Keratinocyte (primary cell): ENCODE measurements around the gene AQP7. TPM values are rescaled to one million over a fixed set of nuclear protein-coding genes. Genes with fewer than 3 reads are reported as not detected.

Experiments
- DNase-seq: peaks from one replicate; pipeline ENCODE4 v3.0.0-alpha.2; 2011; ENCODE audit warnings: low read depth, missing footprints, low spot score
- FAIRE-seq: peaks from 2 replicates; lab custom pipeline; 2011; peaks lifted over from hg19 to GRCh38; lab: Jason Lieb, UNC
- H2AFZ ChIP-seq: 2 replicates; pipeline ENCODE4 v1.6.0; 2012; ENCODE audit warnings: low read length, control low read depth, inconsistent platforms; ENCODE audit not compliant: control insufficient read depth
- H3K27ac ChIP-seq: 2 replicates; pipeline ENCODE4 v1.5.1; 2011; ENCODE audit warnings: low read length; ENCODE audit not compliant: control insufficient read depth, insufficient read depth
- H3K27me3 ChIP-seq: 3 replicates; pipeline ENCODE4 v1.6.0; 2011; ENCODE audit warnings: low read length; ENCODE audit not compliant: control insufficient read depth, insufficient read depth; ENCODE audit errors: extremely low read depth
- H3K36me3 ChIP-seq, 2 experiments: 2 replicates in 1 of 2; 3 replicates in 1 of 2; pipeline ENCODE4 v1.5.1; 2011; ENCODE audit warnings: low read length in 2 of 2, mild to moderate bottlenecking in 1 of 2; ENCODE audit not compliant: control insufficient read depth in 2 of 2, insufficient read depth in 2 of 2; ENCODE audit errors: extremely low read depth in 1 of 2
- H3K4me1 ChIP-seq: 3 replicates; pipeline ENCODE4 v1.5.1; 2011; ENCODE audit warnings: low read length; ENCODE audit not compliant: control insufficient read depth, insufficient read depth; ENCODE audit errors: extremely low read depth
- H3K4me2 ChIP-seq: 3 replicates; pipeline ENCODE4 v1.6.0; 2011; ENCODE audit warnings: low read depth, low read length; ENCODE audit not compliant: control insufficient read depth, insufficient read depth; ENCODE audit errors: extremely low read depth
- H3K4me3 ChIP-seq, 3 experiments: fragments of 200-600 bp in 1 of 3; sonication (generic) in 1 of 3; 2 replicates in 2 of 3; 3 replicates in 1 of 3; pipeline ENCODE4 v1.5.1; 2011 to 2016; ENCODE audit warnings: low read length in 3 of 3, mild to moderate bottlenecking in 3 of 3, control low read depth in 2 of 3, inconsistent platforms in 1 of 3, low read depth in 1 of 3, mixed read lengths in 1 of 3, mixed run types in 1 of 3, moderate library complexity in 1 of 3; ENCODE audit not compliant: control insufficient read depth in 2 of 3, insufficient read depth in 2 of 3; ENCODE audit errors: extremely low read depth in 1 of 3
- H3K79me2 ChIP-seq: 2 replicates; pipeline ENCODE4 v1.6.0; 2012; ENCODE audit warnings: low read length; ENCODE audit not compliant: control insufficient read depth, insufficient read depth
- H3K9ac ChIP-seq: 3 replicates; pipeline ENCODE4 v1.6.0; 2011; ENCODE audit warnings: low read length; ENCODE audit not compliant: control insufficient read depth, insufficient read depth; ENCODE audit errors: extremely low read depth
- H3K9me1 ChIP-seq: 3 replicates; pipeline ENCODE4 v1.6.0; 2011; ENCODE audit warnings: low read length; ENCODE audit not compliant: control insufficient read depth, insufficient read depth; ENCODE audit errors: extremely low read depth
- H3K9me3 ChIP-seq: 2 replicates; pipeline ENCODE4 v1.5.1; 2012; ENCODE audit warnings: low read depth, low read length; ENCODE audit not compliant: control insufficient read depth
- H4K20me1 ChIP-seq: 3 replicates; pipeline ENCODE4 v1.6.0; 2011; ENCODE audit warnings: low read length; ENCODE audit not compliant: control insufficient read depth, insufficient read depth; ENCODE audit errors: extremely low read depth
- CTCF ChIP-seq, 3 experiments: IDR thresholded peaks in 1 of 3; conservative IDR thresholded peaks in 1 of 3; optimal IDR thresholded peaks in 1 of 3; 2 replicates in 2 of 3; 3 replicates in 1 of 3; pipeline versions ENCODE3 to v1.5.1; 2011; ENCODE audit warnings: low read length in 3 of 3, mild to moderate bottlenecking in 3 of 3, moderate library complexity in 2 of 3, control low read depth in 1 of 3, inconsistent platforms in 1 of 3; ENCODE audit not compliant: insufficient read depth in 2 of 3; ENCODE audit errors: extremely low read depth in 1 of 3
- EZH2 ChIP-seq: IDR thresholded peaks from one replicate; pipeline ENCODE4 v1.6.1; 2012; ENCODE audit warnings: inconsistent platforms, mild to moderate bottlenecking, low read length, moderate library complexity
- dilution Hi-C: fragments of 300-500 bp; cut with MboI; formaldehyde crosslinking; loops from one replicate; pipeline ENCODE4 v1.7.0; 2020; ENCODE audit warnings: low sequenced_read_pairs; ENCODE audit not compliant: extremely low pct_ligation_motif_present
- polyA plus RNA-seq, 5 experiments: library from polyadenylated mRNA; depleted of rRNA in 3 of 5; stranded (reverse) in 3 of 5; stranded (forward) in 1 of 5; unstranded in 1 of 5; fragments of >200 nt; gene quantifications; 1 replicate in 1 of 5; 2 replicates in 3 of 5; 3 replicates in 1 of 5; pipeline versions ENCODE4 v1.2.1 to v1.2.3, GENCODE V29; 2011 to 2012; ENCODE audit warnings: missing spikeins in 2 of 5, low read depth in 1 of 5, low replicate concordance in 1 of 5

AQP7 gene
- polyA plus RNA-seq, 1 donor (not counting 4 experiments of a cell fraction or from before 2014, with no cell fraction given), result not detected

- Histone ChIP-seq H3K27me3 (no peaks in the 10 kb centered on the region), H3K9ac (no peak overlapping the region), H3K27ac (no peak overlapping the region), H2AFZ (no peak overlapping the region), H3K4me2 (no peak overlapping the region), H3K36me3 (no peaks in the 10 kb centered on the region), H3K4me1 (peaks cover 69% of the 10 kb centered on the region), H4K20me1 (no peaks in the 10 kb centered on the region), H3K9me1 (no peaks in the 10 kb centered on the region), H3K9me3 (no peaks in the 10 kb centered on the region), H3K4me3 (no peak overlapping the region), H3K79me2 (no peaks in the 10 kb centered on the region)
- FAIRE-seq (no peak), DNase-seq (no peak)
- dilution Hi-C loops, result no loop called here
- TF ChIP-seq EZH2 (no peak), CTCF (optimal IDR thresholded peaks at IDR 0.05 in 1 of 3, IDR thresholded peaks at IDR 0.05 in 1 of 3, conservative IDR thresholded peaks at IDR 0.05 in 1 of 3; ENCODE audit: extremely low read depth in 1 of 3, insufficient read depth in 2 of 3, low read length in 3 of 3) (no peak)
Measured at GRCh38 chr9:33449715-33450114, 47.3 kb upstream of the AQP7 start.

GRCh38 chr9:33447799-33448553, 45.6 kb upstream of the AQP7 start:
- peak overlapping the region; percentile 96 for H3K4me2 ChIP-seq
- peaks cover 71% of the 10 kb centered on the region for H3K4me1 ChIP-seq
- H3K27me3 ChIP-seq, result no peaks in the 10 kb centered on the region
- H3K36me3 ChIP-seq, result peaks cover 0 to 9% of the 10 kb centered on the region in 2 experiments
- H4K20me1 ChIP-seq, result no peaks in the 10 kb centered on the region
- H3K9ac ChIP-seq, result peak overlapping the region; percentile 66
- peak overlapping the region; percentile 76 for H2AFZ ChIP-seq
- dilution Hi-C loops, result no loop called here
- no peak for TF ChIP-seq CTCF (optimal IDR thresholded peaks at IDR 0.05 in 1 of 3, IDR thresholded peaks at IDR 0.05 in 1 of 3, conservative IDR thresholded peaks at IDR 0.05 in 1 of 3; ENCODE audit: extremely low read depth in 1 of 3, insufficient read depth in 2 of 3, low read length in 3 of 3)
- TF ChIP-seq EZH2, result no peak
- no peaks in the 10 kb centered on the region for H3K9me1 ChIP-seq
- H3K79me2 ChIP-seq, result no peaks in the 10 kb centered on the region
- peak overlapping the region; percentile 39 to 75 (median 51) for H3K4me3 ChIP-seq
- peak overlapping the region; percentile 77 for H3K27ac ChIP-seq
- DNase-seq (peak; percentile 86), FAIRE-seq (peak; percentile 89)
- H3K9me3 ChIP-seq, result no peaks in the 10 kb centered on the region
